GM08714 (cell line): ENCODE measurements around the gene RER1.

Experiments used
- H3K4me3 ChIP-seq: fragments of 200-500 bp; sonication (Bioruptor generic); 2 replicates; pipeline ENCODE4 v1.5.1; 2014; ENCODE audit warnings: mild to moderate bottlenecking, low read length, inconsistent platforms
- ZNF274 ChIP-seq: IDR thresholded peaks from 2 replicates; pipeline ENCODE4 v1.6.1; 2012; ENCODE audit warnings: mild to moderate bottlenecking, low read depth, low read length

Gene RER1

DNA sequence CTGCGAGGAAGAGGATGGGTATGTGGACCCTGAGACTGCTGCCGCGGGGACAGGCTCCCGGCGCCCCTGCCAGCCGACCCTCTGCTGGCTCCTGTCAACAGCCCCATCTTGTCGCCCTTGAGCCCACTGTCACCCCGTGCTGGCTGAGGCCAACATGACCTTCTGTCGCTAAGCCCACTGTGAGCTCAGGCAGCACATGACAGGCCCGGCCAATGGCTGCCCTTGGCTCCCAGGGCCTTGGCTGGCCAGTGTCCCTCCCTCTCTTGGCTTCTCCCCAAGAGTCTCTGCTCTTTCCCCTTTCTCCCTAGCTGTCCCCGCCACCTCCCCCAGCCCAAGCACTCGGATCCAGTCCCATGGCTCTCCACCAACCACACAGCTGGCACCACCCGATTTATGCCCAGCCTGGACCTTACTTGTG, 17.2 kb downstream of the RER1 start:
- no peak overlapping the region for H3K4me3 ChIP-seq
- TF ChIP-seq ZNF274 = no peak

DNA sequence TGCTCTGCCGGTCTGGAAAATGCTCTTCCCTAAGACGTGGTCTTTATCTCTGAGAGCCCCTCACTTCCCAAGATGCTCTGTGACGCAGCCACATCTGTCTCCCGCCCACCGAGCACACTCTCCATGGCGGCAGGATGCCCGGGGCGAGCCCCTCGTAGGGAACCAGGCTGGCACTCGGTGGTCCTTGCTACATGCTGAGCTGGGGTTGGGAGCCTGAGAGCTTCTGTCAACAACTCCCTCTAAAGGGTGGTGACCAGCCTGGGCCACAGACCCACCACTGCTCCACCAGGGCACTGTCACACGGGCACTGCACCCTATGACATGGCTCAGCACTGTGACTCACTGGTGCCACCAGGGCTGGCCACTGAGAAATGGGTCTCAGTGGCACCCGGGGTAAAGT, 18.1 kb downstream of the RER1 start:
- TF ChIP-seq ZNF274 = no peak
- H3K4me3 ChIP-seq = no peak overlapping the region

DNA sequence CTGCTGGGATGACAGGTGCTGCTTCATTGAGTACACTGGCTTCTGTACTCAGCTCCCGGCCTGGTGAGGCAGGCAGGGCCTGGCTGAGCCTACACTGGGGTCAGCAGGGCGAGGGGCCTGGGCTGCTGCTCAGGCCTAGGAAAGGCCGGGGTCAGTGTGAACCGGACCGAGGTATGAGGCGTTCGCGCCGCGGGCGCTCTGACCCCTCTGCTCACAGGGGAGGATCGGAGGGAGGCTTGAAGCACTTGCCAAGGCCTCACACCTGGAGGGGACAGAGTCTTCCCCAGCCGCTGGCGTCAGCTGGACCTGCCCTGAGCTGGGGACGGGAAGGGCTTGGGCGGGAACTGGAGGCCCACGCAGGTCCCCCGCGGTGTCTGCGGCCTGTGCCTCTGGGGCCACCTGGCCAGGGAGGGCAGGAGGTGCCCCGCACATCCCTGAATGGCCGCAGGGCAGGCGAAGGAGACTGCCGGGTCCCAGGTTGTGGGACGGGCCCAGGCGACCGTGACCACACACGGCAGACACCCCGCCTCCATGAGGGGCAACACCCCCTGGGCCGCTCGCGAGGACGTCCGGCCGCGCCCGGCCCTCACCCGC, 20.3 kb downstream of the RER1 start:
- peak overlapping the region; percentile 82 for H3K4me3 ChIP-seq
- no peak for TF ChIP-seq ZNF274

DNA sequence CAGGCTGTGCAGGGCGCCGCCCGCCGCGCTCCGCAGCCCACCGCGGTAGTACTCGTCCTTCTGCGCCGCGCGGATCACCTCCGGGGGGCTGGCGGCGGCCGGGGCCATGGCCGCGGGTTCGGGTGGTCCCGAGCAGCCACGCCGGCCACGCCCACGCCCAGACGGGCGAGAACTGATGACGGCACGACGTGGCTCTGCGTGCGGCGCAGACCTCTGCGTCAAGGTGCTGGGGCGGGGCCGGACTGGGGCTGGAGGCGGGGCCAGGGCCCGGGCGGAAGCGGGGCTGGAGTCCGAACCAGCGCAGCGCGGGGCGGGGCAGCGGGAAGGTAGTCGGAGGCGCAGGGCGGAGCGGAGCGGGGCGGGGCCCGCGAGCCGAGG, 20.7 kb downstream of the RER1 start, which contains the start of gene PEX10:
TSS of gene PEX10 (minus strand) at position 170 of the 378 bp plus-strand sequence. CDS start at position 108, 62 bp downstream.
- no peak for TF ChIP-seq ZNF274
- peak within 1 kb of the TSS; percentile 82 for H3K4me3 ChIP-seq

DNA sequence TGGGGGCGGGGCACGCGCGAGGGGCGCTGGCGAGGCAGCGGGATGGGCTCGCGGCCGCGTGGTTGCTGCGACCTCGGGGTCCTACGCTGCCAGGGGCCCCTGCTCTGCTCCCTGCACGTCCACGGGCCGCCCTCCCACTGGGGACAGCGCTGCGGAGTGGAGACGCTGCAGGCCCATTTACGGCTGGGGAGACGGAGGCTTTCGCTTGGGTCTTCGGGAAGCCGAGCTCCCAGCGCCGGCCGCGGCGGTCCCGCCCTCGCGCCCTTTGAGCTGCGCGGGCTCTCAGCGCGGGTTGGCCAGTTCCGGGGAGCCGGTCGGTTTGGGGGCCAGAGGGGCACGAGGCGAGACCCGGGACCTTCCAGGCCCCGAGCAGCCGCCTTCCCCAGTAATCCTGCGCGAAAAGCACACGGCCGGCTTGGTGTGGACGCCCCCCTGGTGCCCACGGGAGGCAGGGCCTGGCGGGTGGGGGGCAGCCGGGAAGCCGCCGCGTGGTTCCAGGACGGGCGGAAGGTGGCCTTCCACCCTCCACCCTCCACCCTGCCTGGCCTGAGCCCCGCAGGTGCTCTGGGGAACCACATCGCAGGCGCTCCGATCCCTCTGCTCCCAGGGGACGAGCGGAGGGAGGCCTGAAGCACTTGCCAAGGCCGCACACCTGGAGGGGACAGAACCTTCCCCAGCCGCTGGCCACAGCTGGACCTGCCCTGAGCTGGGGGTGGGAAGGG, 21.3 kb downstream of the RER1 start:
- H3K4me3 ChIP-seq = peak overlapping the region; percentile 72; the same call in 1 of the 2 replicates
- TF ChIP-seq ZNF274 = no peak

DNA sequence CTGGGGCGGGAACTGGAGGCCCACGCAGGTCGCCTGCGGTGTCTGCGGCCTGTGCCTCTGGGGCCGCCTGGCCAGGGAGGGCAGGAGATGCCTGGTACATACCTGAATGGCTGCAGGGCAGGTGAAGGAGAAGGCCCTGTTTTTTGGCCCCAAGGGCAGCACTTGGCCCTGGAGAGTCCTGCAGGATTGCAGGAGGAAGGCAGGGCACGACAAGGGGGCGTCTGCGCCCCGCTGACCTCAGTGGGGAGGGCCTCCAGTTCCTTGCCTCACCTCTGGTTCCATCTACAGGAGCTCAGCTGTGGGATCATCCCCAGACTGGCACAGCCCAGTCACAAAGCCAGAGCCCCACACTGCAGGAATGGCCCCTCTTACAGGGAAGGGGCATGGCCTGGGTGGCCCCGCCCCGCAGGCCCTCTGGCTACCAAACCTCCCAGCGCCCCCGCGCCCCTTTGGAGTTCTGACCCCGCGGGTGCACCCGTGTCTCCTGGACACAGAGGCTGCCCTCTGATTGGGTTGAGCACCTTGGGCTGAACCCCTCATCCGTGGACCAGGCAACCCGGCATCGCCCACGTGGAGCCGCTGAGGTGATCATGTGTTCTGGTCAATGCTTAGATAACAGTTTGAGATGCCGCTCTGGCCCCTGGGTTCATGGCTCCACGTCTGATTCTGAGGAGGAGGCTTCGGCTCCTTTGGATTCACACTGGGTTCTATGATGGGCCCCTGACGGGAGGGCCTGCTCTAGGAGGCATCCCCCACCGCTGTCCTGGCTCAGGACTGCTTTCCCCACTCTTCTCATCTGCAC, 22.1 kb downstream of the RER1 start:
- no peak for TF ChIP-seq ZNF274
- peak overlapping the region; percentile 72; the same call in 1 of the 2 replicates for H3K4me3 ChIP-seq

DNA sequence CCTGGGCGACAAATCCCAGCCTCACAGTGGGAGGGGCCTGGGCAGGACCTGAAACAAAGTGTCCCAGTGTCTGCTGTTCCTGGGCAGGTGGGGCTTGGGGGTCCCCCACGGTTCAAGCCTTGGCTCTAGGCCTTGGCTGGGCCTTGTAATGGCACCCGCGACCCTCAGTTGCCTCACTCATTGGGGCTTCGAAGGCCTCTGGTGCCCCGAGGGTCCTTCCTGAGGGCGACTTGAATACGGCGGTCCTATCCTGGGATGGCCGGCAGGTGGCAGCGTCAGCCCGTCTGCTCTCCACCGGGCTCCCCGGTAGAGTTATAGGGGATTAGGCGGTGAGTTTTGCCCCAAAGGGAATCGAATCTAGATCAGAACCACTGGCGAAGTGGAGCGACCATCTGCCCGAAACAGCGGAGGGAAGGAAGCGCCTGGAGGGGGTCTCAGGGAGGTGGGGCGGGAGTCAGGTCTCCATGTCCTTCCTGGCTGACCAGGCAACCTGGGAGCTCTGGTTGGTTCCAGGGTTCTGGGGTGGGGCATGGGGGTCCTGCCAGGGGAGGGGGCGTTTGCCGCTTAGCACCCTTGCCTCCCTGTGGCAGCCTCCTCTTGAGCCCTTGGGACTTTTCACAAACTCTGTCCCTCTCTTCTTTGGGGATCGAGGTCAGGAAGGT, 22.8 kb downstream of the RER1 start:
- no peak overlapping the region; the same call in 1 of the 2 replicates for H3K4me3 ChIP-seq
- TF ChIP-seq ZNF274 = no peak

DNA sequence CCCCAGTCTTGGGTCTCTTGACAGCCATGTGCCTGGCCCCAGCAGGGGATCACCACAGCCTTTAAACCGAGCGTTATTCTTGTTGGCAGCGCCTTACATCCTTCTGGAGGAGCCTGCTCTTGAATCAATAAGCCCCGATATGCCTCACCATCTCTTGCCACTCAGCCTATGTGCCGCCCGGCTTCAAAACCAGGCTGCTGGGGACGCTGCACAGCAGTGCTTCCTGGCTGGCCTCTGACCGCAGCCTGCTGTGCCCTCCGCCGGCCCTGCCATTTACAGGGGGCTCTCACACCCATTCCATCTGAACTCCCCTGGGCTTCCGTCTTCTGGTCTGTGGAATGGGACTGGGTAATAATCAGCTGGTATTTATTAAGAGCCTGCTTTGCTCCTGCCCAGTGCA, 23.7 kb downstream of the RER1 start:
- no peak for TF ChIP-seq ZNF274
- no peak overlapping the region; the same call in 1 of the 2 replicates for H3K4me3 ChIP-seq

DNA sequence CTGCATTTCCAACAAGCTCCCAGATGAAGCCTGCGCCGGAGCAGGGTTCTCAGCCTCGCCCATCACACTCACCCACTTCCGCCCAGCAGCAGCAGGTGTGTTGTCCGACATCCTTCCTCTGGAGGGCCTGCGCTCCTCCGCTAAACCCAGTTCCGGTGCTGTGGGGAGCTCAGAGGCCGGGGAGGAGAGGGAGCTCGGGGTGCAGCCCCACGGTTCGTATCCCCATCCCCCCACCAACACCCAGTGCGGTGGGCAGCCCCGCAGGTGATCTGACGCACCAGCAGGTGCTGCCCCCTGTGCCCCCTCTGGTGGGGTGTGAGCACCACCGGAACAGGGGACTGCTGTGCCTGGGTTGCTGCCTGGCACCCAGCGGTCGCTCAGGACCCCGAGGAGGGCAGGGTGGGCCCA, 24.2 kb downstream of the RER1 start:
- TF ChIP-seq ZNF274 = no peak
- H3K4me3 ChIP-seq = peak overlapping the region; percentile 54; the same call in 1 of the 2 replicates

DNA sequence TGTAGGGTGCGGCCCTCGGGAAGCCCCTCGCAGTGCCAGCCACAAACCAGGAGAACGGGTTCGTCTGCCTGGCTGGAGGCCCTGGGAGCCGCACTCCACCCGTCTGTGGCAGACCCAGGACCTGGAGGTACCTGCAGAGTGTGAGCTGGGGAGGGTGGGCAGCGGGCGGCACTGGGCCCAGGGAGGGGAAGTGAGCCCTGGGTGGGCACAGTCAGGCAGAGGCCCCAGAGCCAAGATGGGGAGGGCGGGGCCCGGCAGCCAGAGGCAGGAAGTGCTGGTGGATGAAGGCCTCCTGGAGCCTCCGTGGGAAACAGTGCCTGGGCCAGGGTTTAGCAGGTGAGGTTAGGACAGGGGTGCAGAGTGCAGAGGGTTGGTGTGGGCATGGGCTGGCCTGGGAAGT, 24.8 kb downstream of the RER1 start:
- peak overlapping the region; percentile 54; the same call in 1 of the 2 replicates for H3K4me3 ChIP-seq
- no peak for TF ChIP-seq ZNF274

DNA sequence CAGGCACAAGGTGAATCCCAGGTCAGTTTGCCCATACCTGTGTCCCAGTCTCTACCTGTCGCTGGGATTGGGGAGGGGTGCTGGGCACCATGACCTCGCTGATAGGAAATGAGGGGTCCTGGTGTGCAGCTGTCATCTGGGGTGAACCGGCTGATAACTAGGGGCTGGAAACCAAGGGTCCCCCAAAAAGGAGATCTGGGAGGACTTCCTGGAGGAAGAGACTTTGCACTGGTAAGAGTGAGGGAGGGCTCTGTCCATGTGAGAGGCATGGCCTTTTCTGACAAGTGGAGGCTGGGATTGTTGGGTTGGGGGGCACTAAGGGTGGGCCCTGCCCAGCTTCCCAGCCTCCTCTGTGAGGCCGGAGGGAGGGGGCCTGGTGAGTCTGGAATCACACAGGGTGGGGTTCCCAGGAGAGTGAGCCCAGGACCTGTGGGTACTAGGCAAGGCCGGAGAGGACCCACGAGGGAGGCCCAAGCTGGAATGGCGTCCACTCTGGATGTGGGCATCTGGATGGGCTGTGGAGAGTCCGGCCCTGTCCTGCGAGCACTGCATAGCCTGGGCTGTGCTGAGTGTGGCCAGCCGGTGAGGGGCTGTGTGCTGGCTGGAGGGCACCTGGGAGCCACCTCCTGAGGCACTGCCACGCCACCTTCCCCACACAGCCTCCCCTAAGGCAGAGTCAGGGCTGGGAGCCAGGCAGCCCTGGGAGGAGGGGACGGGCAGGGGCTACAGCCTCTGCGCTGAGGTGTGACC, 25.6 kb downstream of the RER1 start:
- no peak for TF ChIP-seq ZNF274
- H3K4me3 ChIP-seq = no peak overlapping the region

DNA sequence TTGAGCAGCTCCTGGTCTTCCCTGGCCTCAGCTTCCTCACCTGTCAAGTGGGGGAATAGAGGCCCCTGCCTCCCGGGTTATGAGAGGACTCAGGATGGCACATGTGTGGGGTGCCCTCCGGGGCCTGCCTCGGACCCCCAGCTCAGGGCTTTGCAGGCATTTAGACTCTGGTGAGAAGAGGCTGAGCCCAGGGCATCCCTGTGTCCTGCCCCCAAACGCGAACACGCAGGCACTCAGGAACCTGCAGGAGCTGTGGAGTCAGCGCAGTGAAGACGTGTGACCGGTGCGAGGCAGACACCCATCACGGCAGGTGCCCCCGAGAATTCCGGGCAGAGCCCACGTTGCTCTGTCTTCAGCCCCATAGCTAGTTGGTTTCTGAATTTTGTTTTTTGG, 26.2 kb downstream of the RER1 start:
- no peak for TF ChIP-seq ZNF274
- no peak overlapping the region for H3K4me3 ChIP-seq

DNA sequence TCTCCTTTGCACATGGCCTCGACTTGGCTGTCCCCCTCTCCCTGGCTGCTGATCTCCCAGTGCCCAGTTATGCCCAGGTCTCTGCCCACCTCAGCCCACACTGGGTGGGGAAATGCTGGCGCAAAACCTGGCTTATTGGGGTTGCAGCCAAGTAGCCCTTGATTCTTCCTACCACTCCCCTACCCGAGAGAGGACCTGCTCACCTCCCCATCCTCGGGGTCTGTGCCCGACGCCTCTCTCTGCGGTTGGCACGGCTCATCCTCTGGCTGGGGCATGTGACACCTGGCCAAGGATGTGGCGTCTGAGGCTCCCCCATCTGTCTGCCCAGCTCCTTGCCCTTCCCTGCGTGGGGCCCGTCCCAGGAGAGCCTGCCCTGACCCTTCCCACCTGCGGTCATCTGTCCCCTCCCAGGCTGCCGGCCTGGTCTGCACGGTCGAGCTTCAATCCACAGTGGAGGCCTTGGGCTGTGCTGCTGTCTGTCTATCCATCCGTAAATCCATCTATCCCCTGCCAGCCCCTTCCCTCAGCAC, 27.2 kb downstream of the RER1 start:
- no peak overlapping the region for H3K4me3 ChIP-seq
- no peak for TF ChIP-seq ZNF274

DNA sequence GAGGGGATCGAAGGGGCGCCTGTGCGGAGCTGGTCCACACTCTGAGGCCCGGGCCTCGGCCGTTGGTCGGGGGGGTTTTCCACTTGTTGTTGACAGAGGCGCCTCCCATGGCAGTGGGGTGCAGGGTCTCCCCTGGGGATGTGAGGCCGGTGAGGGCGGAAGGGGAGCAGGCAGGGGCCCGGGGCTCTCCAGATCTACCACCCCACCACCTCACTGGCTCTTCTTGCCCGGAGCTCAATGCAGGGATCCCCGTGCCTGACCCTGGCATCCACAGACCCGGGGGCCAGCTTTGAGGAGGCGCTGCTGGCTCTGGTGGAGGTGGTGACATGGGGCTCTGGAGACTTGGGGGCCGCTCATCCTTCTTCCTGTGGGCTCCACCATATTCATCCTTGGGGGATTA, 27.8 kb downstream of the RER1 start:
- TF ChIP-seq ZNF274 = no peak
- H3K4me3 ChIP-seq = no peak overlapping the region
